ENCODE results near the gene MORN1.

The MORN1 gene

GRCh38 chr1:2418791-2419320 is 27.5 kb upstream of the MORN1 start:
- DNase-seq = no peak

GRCh38 chr1:2417833-2418225 is 26.5 kb upstream of the MORN1 start:
- no peak for DNase-seq

GRCh38 chr1:2417083-2417832 is 25.9 kb upstream of the MORN1 start:
- DNase-seq = no peak

- DNase-seq = peak; percentile 46
Measured at GRCh38 chr1:2416403-2416802, 25.0 kb upstream of the MORN1 start.

- DNase-seq = peak; percentile 59
Measured at GRCh38 chr1:2415801-2416208, 24.5 kb upstream of the MORN1 start.

GRCh38 chr1:2415337-2415736 is 24.0 kb upstream of the MORN1 start:
- no peak for DNase-seq

- peak; percentile 89 for DNase-seq
Measured at GRCh38 chr1:2414297-2414958, 23.1 kb upstream of the MORN1 start.

GRCh38 chr1:2413495-2414296 is 22.3 kb upstream of the MORN1 start:
- peak; percentile 52 for DNase-seq

- DNase-seq = no peak
Measured at GRCh38 chr1:2412773-2413494, 21.6 kb upstream of the MORN1 start.

GRCh38 chr1:2412395-2412772 is 21.0 kb upstream of the MORN1 start, which contains the start of gene PEX10:
PEX10 (minus strand) TSS chr1:2412564; CDS start chr1:2412502, 62 bp downstream.
- DNase-seq = peak; percentile 100

GRCh38 chr1:2411801-2412394 is 20.5 kb upstream of the MORN1 start:
- peak; percentile 36 for DNase-seq

- no peak for DNase-seq
Measured at GRCh38 chr1:2409745-2410144, 18.4 kb upstream of the MORN1 start.

GRCh38 chr1:2408859-2409276 is 17.5 kb upstream of the MORN1 start:
- no peak for DNase-seq

- DNase-seq = no peak
Measured at GRCh38 chr1:2408456-2408855, 17.1 kb upstream of the MORN1 start.

GRCh38 chr1:2407991-2408275 is 16.6 kb upstream of the MORN1 start:
- DNase-seq = no peak

GRCh38 chr1:2407166-2407990 is 16.0 kb upstream of the MORN1 start:
- no peak for DNase-seq

GRCh38 chr1:2406451-2407041 is 15.2 kb upstream of the MORN1 start:
- no peak for DNase-seq

GRCh38 chr1:2405588-2406295 is 14.4 kb upstream of the MORN1 start:
- no peak for DNase-seq

GRCh38 chr1:2404890-2405511 is 13.6 kb upstream of the MORN1 start:
- DNase-seq = no peak

Data from stimulated activated CD8-positive, alpha-beta memory T cell treated with anti-CD3 and anti-CD28 coated beads, Interleukin-4, amount 100 ng/mL, for 48 hours (primary cell).